ENCODE data around the gene STXBP2. TPM values are rescaled to one million over a fixed set of nuclear protein-coding genes. Genes with fewer than 3 reads are reported as not detected.
A peak's percentile ranks its signal among the peaks of the same experiment; 100 is the strongest.

STXBP2 gene
- total and polyA plus RNA-seq, 2 experiments from 2014 or later = 1.8 to 2.0 TPM

DNA sequence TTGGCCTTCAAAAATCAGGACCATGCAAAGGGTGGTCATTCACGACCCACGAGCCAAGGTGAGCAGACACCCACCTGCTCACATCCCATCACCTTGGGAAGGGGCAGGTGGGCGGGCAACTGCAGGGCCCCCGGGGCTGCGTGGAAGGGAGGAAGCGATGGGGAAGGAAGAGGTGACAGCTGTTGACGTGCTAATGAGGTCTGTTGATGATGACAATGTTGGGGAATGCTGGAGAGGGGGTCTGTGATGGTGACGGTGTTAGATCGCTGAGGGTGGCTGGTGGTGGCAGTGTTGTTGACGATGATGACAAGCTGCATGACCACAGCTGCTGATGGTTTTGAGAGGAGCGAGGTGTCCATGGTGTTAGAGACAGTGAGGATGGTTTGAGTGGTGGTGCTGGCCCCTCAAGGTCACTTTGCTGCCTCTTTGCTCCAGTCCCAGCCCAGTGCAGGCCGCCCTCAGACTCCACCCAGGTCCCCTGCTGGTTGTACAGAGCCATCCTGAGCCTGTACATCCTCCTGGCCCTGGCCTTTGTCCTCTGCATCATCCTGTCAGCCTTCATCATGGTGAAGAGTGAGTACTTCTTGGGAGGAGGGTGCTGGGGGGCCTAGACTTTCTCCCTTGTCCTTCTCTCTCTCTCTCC is 40.9 kb downstream of the STXBP2 start:
- H3K27ac ChIP-seq = no peak overlapping the region
- peaks cover 18% of the 10 kb centered on the region for H3K79me2 ChIP-seq (ENCODE audit: insufficient read depth)
- DNase-seq = no peak
- no peaks in the 10 kb centered on the region for H3K9me2 ChIP-seq (ENCODE audit: insufficient read depth)
- H3K4me3 ChIP-seq = no peak overlapping the region
- H2AFZ ChIP-seq = no peak overlapping the region
- H3K9ac ChIP-seq = no peak overlapping the region
- TF ChIP-seq EZH2phosphoT487 (IDR thresholded peaks at IDR 0.05; ENCODE audit: insufficient read depth, low read depth) (no peak), EZH2 (IDR thresholded peaks at IDR 0.05; ENCODE audit: insufficient read depth, poor library complexity, severe bottlenecking) (no peak)
- WGBS, 2 experiments (ENCODE audit: low coverage in 1 of 2, low lambda C conversion rate in 2 of 2, missing lambda C conversion rate in 2 of 2) = 29 to 34% methylated on average over 11 to 12 of the region's 12 CpGs
- in situ Hi-C loops (cut with MboI) = loop anchor here (10.0 kb wide), 1 partner anchor 113 kb away; no protein-coding TSS in a partner anchor
- no peaks in the 10 kb centered on the region for H4K20me1 ChIP-seq (ENCODE audit: insufficient read depth)
- no peaks in the 10 kb centered on the region for H3K36me3 ChIP-seq (ENCODE audit: low read depth)
- no peaks in the 10 kb centered on the region for H3K9me3 ChIP-seq (ENCODE audit: low read depth)
- H3K4me2 ChIP-seq (ENCODE audit: unreplicated experiment) = no peak overlapping the region
- no peaks in the 10 kb centered on the region for H3K4me1 ChIP-seq (ENCODE audit: insufficient read depth)
- H3K27me3 ChIP-seq (replicated peaks; ENCODE audit: insufficient read depth) = peaks cover 11% of the 10 kb centered on the region; the same call in 1 of the 2 replicates
- H3F3A ChIP-seq (ENCODE audit: insufficient read depth) = no peaks in the 10 kb centered on the region

DNA sequence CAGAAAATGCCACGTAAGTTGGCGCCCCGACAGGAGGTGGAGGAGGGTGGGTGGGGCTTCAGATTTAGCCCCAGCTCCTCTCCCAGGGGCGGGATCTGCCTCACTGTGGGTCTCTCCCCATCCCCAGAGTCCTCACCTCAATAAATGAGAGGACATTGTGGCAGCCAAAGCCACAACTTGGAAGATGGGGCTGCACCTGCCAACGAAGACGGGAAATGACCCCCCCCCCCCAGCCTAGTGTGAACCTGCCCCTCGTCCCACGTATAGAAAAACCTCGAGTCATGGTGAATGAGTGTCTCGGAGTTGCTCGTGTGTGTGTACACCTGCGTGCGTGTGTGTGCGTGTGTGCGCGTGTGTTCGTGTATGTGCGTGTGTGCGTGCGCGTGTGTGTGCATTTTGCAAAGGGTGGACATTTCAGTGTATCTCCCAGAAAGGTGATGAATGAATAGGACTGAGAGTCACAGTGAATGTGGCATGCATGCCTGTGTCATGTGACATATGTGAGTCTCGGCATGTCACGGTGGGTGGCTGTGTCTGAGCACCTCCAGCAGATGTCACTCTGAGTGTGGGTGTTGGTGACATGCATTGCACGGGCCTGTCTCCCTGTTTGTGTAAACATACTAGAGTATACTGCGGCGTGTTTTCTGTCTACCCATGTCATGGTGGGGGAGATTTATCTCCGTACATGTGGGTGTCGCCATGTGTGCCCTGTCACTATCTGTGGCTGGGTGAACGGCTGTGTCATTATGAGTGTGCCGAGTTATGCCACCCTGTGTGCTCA is 42.3 kb downstream of the STXBP2 start:
- Histone ChIP-seq H3K4me1 (ENCODE audit: insufficient read depth) (no peaks in the 10 kb centered on the region), H4K20me1 (ENCODE audit: insufficient read depth) (no peaks in the 10 kb centered on the region), H3K9ac (no peak overlapping the region), H3K9me2 (ENCODE audit: insufficient read depth) (no peaks in the 10 kb centered on the region), H3K4me2 (ENCODE audit: unreplicated experiment) (no peak overlapping the region), H3K36me3 (ENCODE audit: low read depth) (0 out of 2 replicates have a peak, but pooled peaks cover 3% of the 10 kb centered on the region), H2AFZ (no peak overlapping the region), H3K4me3 (no peak overlapping the region), H3F3A (ENCODE audit: insufficient read depth) (no peaks in the 10 kb centered on the region), H3K79me2 (ENCODE audit: insufficient read depth) (peaks cover 18% of the 10 kb centered on the region), H3K27me3 (replicated peaks; ENCODE audit: insufficient read depth) (peaks cover 11% of the 10 kb centered on the region; the same call in 1 of the 2 replicates), H3K9me3 (ENCODE audit: low read depth) (no peaks in the 10 kb centered on the region), H3K27ac (no peak overlapping the region)
- WGBS, 2 experiments (ENCODE audit: low coverage in 1 of 2, low lambda C conversion rate in 2 of 2, missing lambda C conversion rate in 2 of 2) = 44 to 46% methylated on average over 28 to 30 of the region's 30 CpGs
- TF ChIP-seq EZH2phosphoT487 (IDR thresholded peaks at IDR 0.05; ENCODE audit: insufficient read depth, low read depth) (no peak), EZH2 (IDR thresholded peaks at IDR 0.05; ENCODE audit: insufficient read depth, poor library complexity, severe bottlenecking) (no peak)
- DNase-seq = no peak
- in situ Hi-C loops (cut with MboI) = loop anchor here (10.0 kb wide), 1 partner anchor 114 kb away; no protein-coding TSS in a partner anchor

DNA sequence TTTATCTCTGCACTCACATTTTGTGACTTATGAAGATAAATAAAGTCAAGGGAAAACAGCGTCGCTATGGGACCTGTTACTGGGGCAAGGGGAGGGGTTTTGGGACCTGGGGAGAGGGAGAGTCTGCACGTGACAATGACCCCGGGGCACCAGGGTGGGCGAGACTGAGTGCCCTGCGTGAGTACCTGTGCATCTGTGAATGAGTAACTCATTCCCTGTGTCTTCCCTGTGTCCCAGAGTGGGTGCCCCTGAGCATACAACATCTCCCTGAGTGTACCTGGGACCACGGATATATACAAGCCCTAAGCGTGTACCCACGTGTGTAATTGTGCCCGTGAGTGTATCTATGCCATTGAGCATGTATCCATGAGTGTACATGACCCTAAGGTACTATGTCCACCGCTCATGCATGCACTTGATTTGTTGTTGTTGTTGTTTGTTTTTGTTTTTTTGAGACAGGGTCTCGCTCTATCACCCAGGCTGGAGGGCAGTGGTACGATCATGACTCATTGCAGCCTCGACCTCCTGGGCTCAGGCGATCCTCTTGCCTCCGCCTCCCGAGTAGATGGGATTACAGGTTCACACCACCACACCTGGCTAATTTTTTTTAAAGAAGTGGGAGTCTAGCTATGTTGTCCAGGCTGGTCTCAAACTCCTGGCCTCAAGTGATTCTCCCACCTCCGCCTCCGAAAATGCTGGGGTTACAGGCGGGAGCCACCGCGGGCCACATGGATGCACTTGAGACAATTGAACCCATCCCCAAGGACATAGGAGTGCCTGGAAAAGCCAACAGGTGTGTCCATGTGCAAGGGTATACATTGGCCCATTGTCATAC is 43.1 kb downstream of the STXBP2 start:
- Histone ChIP-seq H3K9me3 (ENCODE audit: low read depth) (no peaks in the 10 kb centered on the region), H3F3A (ENCODE audit: insufficient read depth) (no peaks in the 10 kb centered on the region), H4K20me1 (ENCODE audit: insufficient read depth) (no peaks in the 10 kb centered on the region), H3K9me2 (ENCODE audit: insufficient read depth) (no peaks in the 10 kb centered on the region), H3K4me1 (ENCODE audit: insufficient read depth) (no peaks in the 10 kb centered on the region), H3K4me3 (peak overlapping the region; percentile 83), H3K27ac (no peak overlapping the region), H3K27me3 (replicated peaks; ENCODE audit: insufficient read depth) (peaks cover 11% of the 10 kb centered on the region; the same call in 1 of the 2 replicates), H3K4me2 (ENCODE audit: unreplicated experiment) (peak overlapping the region; percentile 99), H3K79me2 (ENCODE audit: insufficient read depth) (peaks cover 18% of the 10 kb centered on the region), H2AFZ (peak overlapping the region; percentile 93), H3K9ac (peak overlapping the region; percentile 36; the same call in 1 of the 2 replicates), H3K36me3 (ENCODE audit: low read depth) (0 out of 2 replicates have a peak, but pooled peaks cover 3% of the 10 kb centered on the region)
- 42 to 47% methylated on average over 21 to 22 of the region's 22 CpGs for WGBS, 2 experiments (ENCODE audit: low coverage in 1 of 2, low lambda C conversion rate in 2 of 2, missing lambda C conversion rate in 2 of 2)
- no peak for DNase-seq
- TF ChIP-seq EZH2 (IDR thresholded peaks at IDR 0.05; ENCODE audit: insufficient read depth, poor library complexity, severe bottlenecking) (no peak), EZH2phosphoT487 (IDR thresholded peaks at IDR 0.05; ENCODE audit: insufficient read depth, low read depth) (no peak)
- in situ Hi-C loops (cut with MboI) = loop anchor here (10.0 kb wide), 1 partner anchor 115 kb away; no protein-coding TSS in a partner anchor
